ENCODE measurements around the gene NEMP2. TPM values are rescaled to one million over a fixed set of nuclear protein-coding genes. Genes with fewer than 3 reads are reported as not detected.

The NEMP2 gene
- total RNA-seq, 1 donor from 2014 or later: 9.5 TPM

DNA sequence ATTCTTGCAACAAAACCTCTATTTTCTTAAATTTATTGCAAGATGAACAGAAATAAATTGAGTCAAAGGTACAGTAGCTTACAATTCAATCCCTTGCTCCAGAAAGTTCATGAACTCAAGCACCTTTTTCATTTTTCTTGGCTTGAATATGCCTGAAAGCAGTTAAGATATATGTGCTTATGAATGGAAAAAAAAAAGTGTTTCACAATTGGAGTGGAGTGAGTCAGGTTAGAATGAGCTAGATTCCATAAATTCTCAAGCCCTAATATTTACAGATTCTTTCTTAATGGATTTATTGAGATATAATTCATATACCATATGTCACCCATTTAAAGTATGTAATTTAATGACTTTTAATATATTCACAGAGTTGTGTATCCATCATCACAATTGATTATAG is 39.6 kb upstream of the NEMP2 start:
- ATAC-seq (no peak), DNase-seq (no peak)
- no peak overlapping the region for H3K4me3 ChIP-seq
- peaks cover 12% of the 10 kb centered on the region for H3K4me1 ChIP-seq
- H3K36me3 ChIP-seq: no peaks in the 10 kb centered on the region
- intact Hi-C loops (cut with DNase I): no loop called here
- H3K27me3 ChIP-seq (ENCODE audit: low read depth): no peaks in the 10 kb centered on the region
- H3K9me3 ChIP-seq: no peaks in the 10 kb centered on the region
- H3K27ac ChIP-seq: no peak overlapping the region
- TF ChIP-seq CTCF (IDR thresholded peaks at IDR 0.05): no peak

GRCh38 chr2:190572246-190572645 is 37.7 kb upstream of the NEMP2 start:
- peaks cover 9% of the 10 kb centered on the region for H3K9me3 ChIP-seq
- no peaks in the 10 kb centered on the region for H3K27me3 ChIP-seq (ENCODE audit: low read depth)
- intact Hi-C loops (cut with DNase I): no loop called here
- DNase-seq: no peak
- no peak for TF ChIP-seq CTCF (IDR thresholded peaks at IDR 0.05)
- H3K27ac ChIP-seq: no peak overlapping the region
- no peaks in the 10 kb centered on the region for H3K36me3 ChIP-seq
- H3K4me3 ChIP-seq: no peak overlapping the region
- H3K4me1 ChIP-seq: no peaks in the 10 kb centered on the region
- no peak for ATAC-seq

DNA sequence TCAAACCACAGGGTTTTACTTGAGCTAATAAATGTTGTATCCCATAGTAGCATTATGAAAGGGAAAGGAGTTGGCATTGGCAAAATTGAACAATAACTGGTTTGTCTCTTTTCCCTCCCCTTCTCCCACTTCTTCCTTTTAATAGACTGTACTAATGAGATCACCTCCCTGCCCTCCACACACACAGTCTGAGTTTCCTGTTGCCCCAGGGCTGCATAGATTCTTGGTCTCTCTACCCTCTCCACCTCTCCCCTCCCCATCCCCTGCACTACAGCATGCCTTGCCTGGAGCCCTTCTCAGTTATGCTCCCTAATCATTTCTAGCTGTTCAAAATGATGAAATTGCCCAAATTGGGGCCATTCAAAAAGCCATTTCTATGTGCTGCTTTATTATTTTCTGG is 37.2 kb upstream of the NEMP2 start:
- ATAC-seq: no peak
- DNase-seq: no peak
- intact Hi-C loops (cut with DNase I): no loop called here
- H3K27me3 ChIP-seq (ENCODE audit: low read depth): no peaks in the 10 kb centered on the region
- H3K9me3 ChIP-seq: peaks cover 9% of the 10 kb centered on the region
- no peaks in the 10 kb centered on the region for H3K4me1 ChIP-seq
- H3K27ac ChIP-seq: no peak overlapping the region
- H3K36me3 ChIP-seq: no peaks in the 10 kb centered on the region
- TF ChIP-seq CTCF (IDR thresholded peaks at IDR 0.05): no peak
- H3K4me3 ChIP-seq: no peak overlapping the region

DNA sequence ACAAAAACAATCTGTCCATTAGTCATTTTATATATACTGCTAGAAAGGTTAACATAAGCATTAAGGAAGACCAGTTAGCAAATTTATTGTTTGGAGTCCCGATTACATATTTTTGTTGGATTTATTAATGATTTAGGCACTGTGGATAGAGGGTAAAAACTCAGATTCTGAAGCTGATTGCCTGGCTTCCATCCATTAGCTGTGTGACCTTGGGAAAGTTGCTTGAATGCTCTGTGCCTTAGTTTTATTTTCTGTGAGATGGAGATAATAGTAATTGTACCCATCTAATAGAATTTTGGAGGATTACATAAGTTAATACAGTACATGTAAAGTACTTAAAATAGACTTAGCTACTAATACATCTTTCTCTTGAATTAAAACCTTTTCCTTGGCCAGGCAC is 36.3 kb upstream of the NEMP2 start:
- no peak for TF ChIP-seq CTCF (IDR thresholded peaks at IDR 0.05)
- Histone ChIP-seq H3K9me3 (peaks cover 9% of the 10 kb centered on the region), H3K4me3 (no peak overlapping the region), H3K27me3 (ENCODE audit: low read depth) (no peaks in the 10 kb centered on the region), H3K36me3 (no peaks in the 10 kb centered on the region), H3K4me1 (no peaks in the 10 kb centered on the region), H3K27ac (no peak overlapping the region)
- DNase-seq (no peak), ATAC-seq (no peak)
- intact Hi-C loops (cut with DNase I): no loop called here

DNA sequence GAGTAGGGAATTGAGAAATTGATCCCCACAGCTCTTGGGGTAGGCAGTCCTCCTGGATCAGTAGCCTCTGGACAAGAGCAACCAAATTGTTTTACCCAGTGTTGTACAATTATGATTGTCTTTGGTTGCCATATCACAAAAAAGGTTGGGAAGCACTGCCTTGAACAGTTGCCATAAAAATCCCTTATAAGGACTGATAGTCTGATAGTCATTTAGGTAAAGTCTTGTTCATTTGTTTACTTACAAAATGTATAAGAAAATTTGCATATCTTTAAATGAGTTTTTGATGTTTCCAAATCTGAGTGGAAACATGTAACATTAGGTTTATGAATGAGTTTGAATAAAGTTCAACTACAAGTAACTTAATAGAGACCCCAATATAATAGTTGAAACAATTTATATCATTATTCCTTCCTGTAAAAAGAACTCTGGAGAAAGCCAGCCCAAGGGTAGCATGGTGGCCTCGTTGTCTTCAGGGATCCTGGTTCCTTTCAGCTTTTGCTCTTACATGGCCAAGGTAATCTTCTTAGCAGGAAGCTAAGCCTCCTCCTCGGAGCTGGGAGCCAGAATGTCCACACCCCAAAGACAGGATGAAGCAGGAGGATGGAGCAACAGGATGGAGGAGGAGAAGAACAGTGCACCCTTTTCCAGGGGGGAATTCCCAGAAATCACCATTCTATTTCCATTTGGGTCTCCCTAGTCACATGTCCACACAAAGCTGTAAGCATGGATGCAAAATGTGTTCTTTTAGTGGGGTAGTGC is 35.7 kb upstream of the NEMP2 start:
- peaks cover 9% of the 10 kb centered on the region for H3K9me3 ChIP-seq
- H3K4me1 ChIP-seq: no peaks in the 10 kb centered on the region
- TF ChIP-seq CTCF (IDR thresholded peaks at IDR 0.05): no peak
- no peaks in the 10 kb centered on the region for H3K27me3 ChIP-seq (ENCODE audit: low read depth)
- intact Hi-C loops (cut with DNase I): no loop called here
- no peak overlapping the region for H3K4me3 ChIP-seq
- no peaks in the 10 kb centered on the region for H3K36me3 ChIP-seq
- H3K27ac ChIP-seq: no peak overlapping the region
- no peak for ATAC-seq
- no peak for DNase-seq
